HG03175 (cell line): ENCODE measurements around the gene HEG1.
"Not testable (repeated sequence)": the region's sequence is repeated elsewhere in the genome, so short reads cannot be mapped to it uniquely, and the experiment has no call there.

Experiments used
- ATAC-seq: cut with Tn5 transposase; IDR thresholded peaks from one replicate; pipeline ENCODE4 v1.9.1; 2021; ENCODE audit warnings: mild to moderate bottlenecking, moderate library complexity; ENCODE audit not compliant: unreplicated experiment

The HEG1 gene

GRCh38 chr3:125055913-125056745 is at the start of gene HEG1:
Gene HEG1 (minus strand): TSS chr3:125055997. CDS start chr3:125055890, 107 bp downstream.
- peak; percentile 49 for ATAC-seq

- ATAC-seq, result no peak
These were observed 49.3 kb upstream of the HEG1 start for GRCh38 chr3:125105116-125105515.

- ATAC-seq, result no peak
These were observed 48.8 kb upstream of the HEG1 start for GRCh38 chr3:125104639-125105038.

- ATAC-seq, result no peak
These were observed 47.6 kb upstream of the HEG1 start for GRCh38 chr3:125103406-125103805.

- no peak for ATAC-seq
These were observed 46.7 kb upstream of the HEG1 start for GRCh38 chr3:125102470-125102869.

GRCh38 chr3:125098611-125099291 is 43.0 kb upstream of the HEG1 start:
- no peak for ATAC-seq

- ATAC-seq, result no peak
These were observed 34.9 kb upstream of the HEG1 start for GRCh38 chr3:125090649-125091048.

GRCh38 chr3:125087768-125088391 is 32.1 kb upstream of the HEG1 start:
- ATAC-seq, result no peak

GRCh38 chr3:125085166-125085565 is 29.4 kb upstream of the HEG1 start:
- no peak for ATAC-seq

- ATAC-seq, result no peak
These were observed 28.0 kb upstream of the HEG1 start for GRCh38 chr3:125083776-125084175.

- ATAC-seq, result not testable (repeated sequence)
These were observed 26.5 kb upstream of the HEG1 start for GRCh38 chr3:125082339-125082738.

- ATAC-seq, result no peak
These were observed 24.3 kb upstream of the HEG1 start for GRCh38 chr3:125080077-125080476.

GRCh38 chr3:125079675-125080045 is 23.9 kb upstream of the HEG1 start:
- ATAC-seq, result no peak

- ATAC-seq, result no peak
These were observed 23.3 kb upstream of the HEG1 start for GRCh38 chr3:125078951-125079674.

- no peak for ATAC-seq
These were observed 22.1 kb upstream of the HEG1 start for GRCh38 chr3:125077864-125078263.

- ATAC-seq, result no peak
These were observed 20.7 kb upstream of the HEG1 start for GRCh38 chr3:125076464-125076863.

GRCh38 chr3:125075738-125076137 is 19.9 kb upstream of the HEG1 start:
- ATAC-seq, result no peak

GRCh38 chr3:125073390-125073905 is 17.7 kb upstream of the HEG1 start:
- ATAC-seq, result no peak

- ATAC-seq, result no peak
These were observed 17.1 kb upstream of the HEG1 start for GRCh38 chr3:125072749-125073389.

- ATAC-seq, result no peak
These were observed 16.5 kb upstream of the HEG1 start for GRCh38 chr3:125072301-125072700.
